Mesenchymal stem cell (in vitro differentiated cells and primary cell): ENCODE measurements around the gene GARIN5A.

ENCODE experiments used
- DNase-seq: peaks from one replicate; pipeline ENCODE4 v3.0.0-alpha.2; 2013
- H2AFZ ChIP-seq: one replicate; pipeline ENCODE4 v1.6.1; 2013; ENCODE audit warnings: low read depth, mild to moderate bottlenecking, control low read depth, inconsistent platforms, low read length, moderate library complexity
- H2AK5ac ChIP-seq: 2 replicates; pipeline ENCODE4 v1.6.1; 2013; ENCODE audit warnings: low read length, moderate library complexity, mild to moderate bottlenecking, inconsistent platforms; ENCODE audit not compliant: severe bottlenecking
- H2BK120ac ChIP-seq: one replicate; pipeline ENCODE4 v1.6.1; 2013; ENCODE audit warnings: low read depth, mild to moderate bottlenecking, inconsistent platforms, low read length, moderate library complexity
- H2BK12ac ChIP-seq, 2 experiments: one replicate each; pipeline ENCODE4 v1.6.1; 2013; ENCODE audit warnings: inconsistent platforms in 2 of 2, low read length in 2 of 2, mild to moderate bottlenecking in 2 of 2, moderate library complexity in 2 of 2, control low read depth in 1 of 2
- H2BK15ac ChIP-seq: one replicate; pipeline ENCODE4 v1.6.1; 2013; ENCODE audit warnings: mild to moderate bottlenecking, low read depth, inconsistent platforms; ENCODE audit not compliant: poor library complexity, severe bottlenecking
- H2BK5ac ChIP-seq: 2 replicates; pipeline ENCODE4 v1.6.1; 2013; ENCODE audit warnings: low read depth, mild to moderate bottlenecking, low read length, control low read depth, inconsistent platforms; ENCODE audit not compliant: poor library complexity, severe bottlenecking
- H3K14ac ChIP-seq, 2 experiments: one replicate each; pipeline ENCODE4 v1.6.1; 2013; ENCODE audit warnings: inconsistent platforms in 2 of 2, low read length in 2 of 2, control low read depth in 1 of 2, mild to moderate bottlenecking in 1 of 2, moderate library complexity in 1 of 2
- H3K18ac ChIP-seq, 2 experiments: one replicate each; pipeline ENCODE4 v1.6.1; 2013; ENCODE audit warnings: inconsistent platforms in 2 of 2, low read length in 2 of 2, control low read depth in 1 of 2, low read depth in 1 of 2, mild to moderate bottlenecking in 1 of 2
- H3K23ac ChIP-seq, 2 experiments: one replicate each; pipeline ENCODE4 v1.6.1; 2013; ENCODE audit warnings: inconsistent platforms in 2 of 2, low read length in 2 of 2, mild to moderate bottlenecking in 2 of 2, moderate library complexity in 2 of 2, control low read depth in 1 of 2
- H3K27ac ChIP-seq: 2 replicates; pipeline ENCODE4 v1.5.1; 2013; ENCODE audit warnings: mild to moderate bottlenecking, moderate library complexity, low read length, control low read depth, inconsistent platforms; ENCODE audit not compliant: poor library complexity, severe bottlenecking
- H3K27me3 ChIP-seq, 2 experiments: 2 replicates each; pipeline versions ENCODE4 v1.6.1 to v1.7.0; 2013; ENCODE audit warnings: low read length in 2 of 2, mild to moderate bottlenecking in 2 of 2, moderate library complexity in 2 of 2, control low read depth in 1 of 2, inconsistent platforms in 1 of 2; ENCODE audit not compliant: control insufficient read depth in 1 of 2, insufficient read depth in 1 of 2
- H3K36me3 ChIP-seq, 2 experiments: 2 replicates each; pipeline versions ENCODE4 v1.6.1 to v1.7.0; 2013; ENCODE audit warnings: low read length in 2 of 2, control low read depth in 1 of 2, inconsistent platforms in 1 of 2, low read depth in 1 of 2, mild to moderate bottlenecking in 1 of 2; ENCODE audit not compliant: insufficient read depth in 2 of 2, control insufficient read depth in 1 of 2
- H3K4ac ChIP-seq, 2 experiments: one replicate each; pipeline ENCODE4 v1.6.1; 2013; ENCODE audit warnings: inconsistent platforms in 2 of 2, low read length in 2 of 2, mild to moderate bottlenecking in 2 of 2, moderate library complexity in 2 of 2, control low read depth in 1 of 2, low read depth in 1 of 2
- H3K4me1 ChIP-seq: 2 replicates; pipeline ENCODE4 v1.6.1; 2013; ENCODE audit warnings: low read depth, low read length, control low read depth; ENCODE audit not compliant: control insufficient read depth, insufficient read depth
- H3K4me2 ChIP-seq: 2 replicates; pipeline ENCODE4 v1.6.1; 2013; ENCODE audit warnings: low read length, mild to moderate bottlenecking, inconsistent platforms; ENCODE audit not compliant: poor library complexity, severe bottlenecking
- H3K4me3 ChIP-seq, 2 experiments: 2 replicates each; pipeline versions ENCODE4 v1.5.1 to v1.7.0; 2013; ENCODE audit warnings: low read length in 2 of 2, mild to moderate bottlenecking in 2 of 2, control low read depth in 1 of 2, low read depth in 1 of 2; ENCODE audit not compliant: insufficient read depth in 1 of 2
- H3K79me1 ChIP-seq: replicated peaks from 2 replicates; pipeline ENCODE4 v1.6.1; 2013; ENCODE audit warnings: mild to moderate bottlenecking, control low read depth, low read length, inconsistent platforms; ENCODE audit not compliant: poor library complexity, severe bottlenecking
- H3K9ac ChIP-seq: 2 replicates; pipeline ENCODE4 v1.7.0; 2013; ENCODE audit warnings: mild to moderate bottlenecking, low read length, moderate library complexity
- H3K9me3 ChIP-seq: 2 replicates; pipeline ENCODE4 v1.7.0; 2013; ENCODE audit warnings: mild to moderate bottlenecking, low read length; ENCODE audit not compliant: control insufficient read depth
- H4K8ac ChIP-seq: one replicate; pipeline ENCODE4 v1.6.1; 2013; ENCODE audit warnings: inconsistent platforms, mild to moderate bottlenecking, low read length, moderate library complexity
- H4K91ac ChIP-seq: one replicate; pipeline ENCODE4 v1.6.1; 2013; ENCODE audit warnings: mild to moderate bottlenecking, low read length, inconsistent platforms
- WGBS: methylation state at CpG from one replicate; pipeline ENCODE4 v1.1.7; 2013; ENCODE audit warnings: mixed read lengths; 5-methylcytosine and 5-hydroxymethylcytosine counted together

The GARIN5A gene

DNA sequence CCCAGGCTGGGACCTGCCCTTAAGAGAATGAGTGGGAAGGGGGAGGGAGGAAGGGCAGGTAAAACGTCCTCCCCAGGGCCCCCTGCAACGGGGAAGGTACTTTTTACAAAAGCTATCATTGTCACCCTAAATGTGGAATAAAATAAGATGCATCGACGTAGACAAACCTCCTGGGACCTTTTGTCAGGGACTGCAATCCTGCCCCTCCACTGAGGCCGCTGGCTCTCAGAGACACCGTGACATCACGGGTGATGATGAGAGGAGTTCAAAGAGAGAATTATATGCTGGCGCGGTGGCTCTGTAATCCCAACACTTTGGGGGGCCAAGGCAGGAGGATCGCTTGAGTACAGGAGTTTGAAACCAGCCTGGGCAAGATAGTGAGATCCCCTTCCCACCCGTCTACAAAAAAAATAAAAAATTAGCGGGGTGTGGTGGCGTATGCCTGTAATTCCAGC, 45.7 kb downstream of the GARIN5A start:
- Histone ChIP-seq H3K9me3 (no peaks in the 10 kb centered on the region), H2BK5ac (no peak overlapping the region), H3K4me1 (peaks cover 41% of the 10 kb centered on the region), H3K18ac (no peak overlapping the region), H3K27me3 (peaks cover 0 to 56% of the 10 kb centered on the region in 2 experiments), H3K27ac (no peak overlapping the region), H2BK12ac (no peak overlapping the region), H3K4ac (no peak overlapping the region), H3K14ac (no peak overlapping the region), H3K9ac (peak overlapping the region; percentile 77), H2AK5ac (no peak overlapping the region), H3K36me3 (peaks cover 0 to 3% of the 10 kb centered on the region in 2 experiments), H2BK120ac (no peak overlapping the region), H2AFZ (peak overlapping the region; percentile 16), H3K4me2 (peak overlapping the region; percentile 64), H3K4me3 (peak overlapping the region in 1 of 2 experiments; percentile 81), H4K8ac (no peak overlapping the region), H3K79me1 (no peaks in the 10 kb centered on the region), H3K23ac (no peak overlapping the region), H4K91ac (no peak overlapping the region), H2BK15ac (no peak overlapping the region)
- DNase-seq, result no peak
- WGBS, result 64% methylated on average over 11 of the region's 13 CpGs

DNA sequence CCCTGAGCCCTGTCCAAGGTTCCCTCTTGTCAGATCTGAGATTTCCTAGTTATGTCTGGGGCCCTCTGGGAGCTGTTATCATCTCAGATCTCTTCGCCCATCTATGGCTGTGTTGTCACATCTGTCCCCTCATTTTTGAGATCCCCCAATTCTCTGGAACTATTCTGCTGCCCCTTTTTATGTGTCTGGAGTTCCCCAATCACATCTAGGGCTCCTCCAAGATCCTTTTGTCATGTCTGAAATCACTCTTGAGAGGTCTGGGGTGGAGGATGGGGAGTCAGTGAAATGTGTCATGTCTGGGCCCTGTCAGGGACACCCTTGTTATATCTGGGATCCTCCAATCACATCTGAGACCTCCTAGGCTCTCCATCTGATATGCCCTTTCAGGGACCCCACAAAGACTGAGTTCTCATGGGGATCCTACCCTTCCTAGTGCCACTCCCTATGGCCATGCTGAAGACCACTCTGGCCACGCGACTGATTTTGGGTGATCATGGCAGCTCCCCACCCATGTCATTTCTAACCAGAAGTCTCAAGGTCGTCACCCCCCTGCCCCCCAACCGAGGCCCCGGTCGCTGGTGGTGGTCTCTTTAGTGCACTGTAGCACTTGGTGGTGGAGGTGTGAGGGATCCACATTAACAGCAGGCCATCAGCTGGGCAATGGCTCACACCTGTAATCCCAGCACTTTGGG, 47.7 kb downstream of the GARIN5A start:
- H2AK5ac ChIP-seq, result no peak overlapping the region
- no peak overlapping the region for H3K27ac ChIP-seq
- H3K9me3 ChIP-seq, result no peaks in the 10 kb centered on the region
- no peak overlapping the region for H3K23ac ChIP-seq
- H2BK5ac ChIP-seq, result no peak overlapping the region
- no peak overlapping the region for H3K9ac ChIP-seq
- H3K14ac ChIP-seq, result no peak overlapping the region
- no peak overlapping the region for H2AFZ ChIP-seq
- no peak overlapping the region for H2BK15ac ChIP-seq
- H3K4ac ChIP-seq, result no peak overlapping the region
- H3K4me3 ChIP-seq, result no peak overlapping the region
- no peak overlapping the region for H2BK120ac ChIP-seq
- peaks cover 24% of the 10 kb centered on the region for H3K4me1 ChIP-seq
- WGBS, result 97% methylated on average over 6 of the region's 7 CpGs
- H3K4me2 ChIP-seq, result no peak overlapping the region
- DNase-seq, result no peak
- H2BK12ac ChIP-seq, result no peak overlapping the region
- H3K79me1 ChIP-seq, result no peaks in the 10 kb centered on the region
- H3K36me3 ChIP-seq, result no peaks in the 10 kb centered on the region
- H3K27me3 ChIP-seq, result peaks cover 0 to 50% of the 10 kb centered on the region in 2 experiments
- no peak overlapping the region for H4K8ac ChIP-seq
- no peak overlapping the region for H4K91ac ChIP-seq
- no peak overlapping the region for H3K18ac ChIP-seq

DNA sequence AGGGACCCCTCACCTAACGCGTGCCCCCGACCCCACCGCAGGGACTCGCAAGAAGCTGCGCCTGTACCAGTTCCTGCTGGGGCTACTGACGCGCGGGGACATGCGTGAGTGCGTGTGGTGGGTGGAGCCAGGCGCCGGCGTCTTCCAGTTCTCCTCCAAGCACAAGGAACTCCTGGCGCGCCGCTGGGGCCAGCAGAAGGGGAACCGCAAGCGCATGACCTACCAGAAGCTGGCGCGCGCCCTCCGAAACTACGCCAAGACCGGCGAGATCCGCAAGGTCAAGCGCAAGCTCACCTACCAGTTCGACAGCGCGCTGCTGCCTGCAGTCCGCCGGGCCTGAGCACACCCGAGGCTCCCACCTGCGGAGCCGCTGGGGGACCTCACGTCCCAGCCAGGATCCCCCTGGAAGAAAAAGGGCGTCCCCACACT, 48.6 kb downstream of the GARIN5A start:
- H2AK5ac ChIP-seq, result no peak overlapping the region
- peaks cover 0 to 51% of the 10 kb centered on the region in 2 experiments for H3K27me3 ChIP-seq
- no peaks in the 10 kb centered on the region for H3K9me3 ChIP-seq
- no peak overlapping the region for H2BK5ac ChIP-seq
- peak overlapping the region; percentile 8 to 67 for H3K4me3 ChIP-seq
- H3K18ac ChIP-seq, result no peak overlapping the region
- no peak overlapping the region for H2BK120ac ChIP-seq
- H2BK12ac ChIP-seq, result no peak overlapping the region
- H2BK15ac ChIP-seq, result no peak overlapping the region
- WGBS, result 20% methylated on average over 38 of the region's 38 CpGs
- H3K79me1 ChIP-seq, result no peaks in the 10 kb centered on the region
- peak overlapping the region; percentile 52 for H3K4me2 ChIP-seq
- no peak overlapping the region for H3K4ac ChIP-seq
- H3K23ac ChIP-seq, result no peak overlapping the region
- H3K36me3 ChIP-seq, result no peaks in the 10 kb centered on the region
- H3K9ac ChIP-seq, result peak overlapping the region; percentile 66
- H2AFZ ChIP-seq, result no peak overlapping the region
- H3K14ac ChIP-seq, result no peak overlapping the region
- peak overlapping the region; percentile 31 for H4K8ac ChIP-seq
- H4K91ac ChIP-seq, result no peak overlapping the region
- H3K4me1 ChIP-seq, result peaks cover 19% of the 10 kb centered on the region
- DNase-seq, result peak; percentile 72
- H3K27ac ChIP-seq, result no peak overlapping the region

DNA sequence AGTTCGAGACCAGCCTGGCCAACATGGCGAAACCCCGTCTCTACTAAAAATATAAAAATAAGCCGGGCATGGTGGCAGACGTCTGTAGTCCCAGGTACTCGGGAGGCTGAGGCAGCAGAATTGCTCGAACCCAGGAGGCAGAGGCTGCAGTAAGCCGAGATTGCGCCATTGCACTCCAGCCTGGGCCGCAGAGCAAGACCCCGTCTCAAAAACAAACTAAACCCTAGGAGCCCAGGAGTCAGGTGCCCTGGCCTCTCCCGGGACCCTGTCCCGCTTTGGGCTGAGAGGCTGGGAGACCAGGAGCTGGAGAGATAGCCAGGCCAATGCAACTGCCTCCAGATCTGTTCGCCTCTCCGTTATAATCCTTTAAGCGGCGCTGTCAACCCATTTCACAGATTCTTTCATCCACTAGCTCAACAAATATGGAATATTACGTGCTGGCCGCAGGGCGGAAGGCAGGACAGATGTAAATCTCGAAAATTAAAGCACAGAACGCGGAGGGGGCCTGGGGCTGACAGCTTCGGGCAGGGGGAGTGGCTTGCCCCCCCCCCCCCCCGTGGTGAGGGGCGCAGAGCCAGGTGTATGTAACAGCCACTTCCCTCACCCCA, 49.2 kb downstream of the GARIN5A start:
- Histone ChIP-seq H3K36me3 (no peaks in the 10 kb centered on the region), H2BK12ac (no peak overlapping the region), H3K79me1 (no peaks in the 10 kb centered on the region), H2BK120ac (no peak overlapping the region), H4K91ac (no peak overlapping the region), H3K9ac (peak overlapping the region; percentile 66), H2AK5ac (no peak overlapping the region), H2BK15ac (no peak overlapping the region), H2BK5ac (no peak overlapping the region), H4K8ac (peak overlapping the region; percentile 31), H3K14ac (no peak overlapping the region), H3K4me1 (peaks cover 13% of the 10 kb centered on the region), H3K23ac (no peak overlapping the region), H3K4ac (no peak overlapping the region), H2AFZ (no peak overlapping the region), H3K9me3 (no peaks in the 10 kb centered on the region), H3K18ac (no peak overlapping the region), H3K27me3 (peaks cover 0 to 45% of the 10 kb centered on the region in 2 experiments), H3K4me3 (peak overlapping the region in 1 of 2 experiments; percentile 67), H3K4me2 (no peak overlapping the region), H3K27ac (no peak overlapping the region)
- DNase-seq, result no peak
- WGBS, result 93% methylated on average over 23 of the region's 26 CpGs
